Trophoblast cell (in vitro differentiated cells and primary cell): ENCODE data around the gene LUM.

Source experiments
- DNase-seq, 2 donors: peaks; one replicate each; pipeline ENCODE4 v3.0.0-alpha.2; 2016
- H2AFZ ChIP-seq: 2 replicates; pipeline ENCODE4 v1.6.1; 2013; ENCODE audit warnings: low read length, moderate library complexity, mild to moderate bottlenecking; ENCODE audit not compliant: insufficient read depth, poor library complexity
- H2AK5ac ChIP-seq: 2 replicates; pipeline ENCODE4 v1.6.1; 2013; ENCODE audit warnings: mild to moderate bottlenecking, low read length
- H2BK120ac ChIP-seq: 2 replicates; pipeline ENCODE4 v1.6.1; 2013; ENCODE audit warnings: low read length, mild to moderate bottlenecking, moderate library complexity; ENCODE audit not compliant: insufficient read depth, poor library complexity
- H2BK12ac ChIP-seq: 2 replicates; pipeline ENCODE4 v1.6.1; 2013; ENCODE audit warnings: mild to moderate bottlenecking, low read length, moderate library complexity
- H2BK5ac ChIP-seq: 2 replicates; pipeline ENCODE4 v1.6.1; 2013; ENCODE audit warnings: low read length, low read depth, moderate library complexity, mild to moderate bottlenecking; ENCODE audit not compliant: poor library complexity
- H3K14ac ChIP-seq: 2 replicates; pipeline ENCODE4 v1.6.1; 2013; ENCODE audit warnings: mild to moderate bottlenecking, low read length
- H3K18ac ChIP-seq: 2 replicates; pipeline ENCODE4 v1.6.1; 2013; ENCODE audit warnings: mild to moderate bottlenecking, low read length
- H3K23ac ChIP-seq: 2 replicates; pipeline ENCODE4 v1.6.1; 2013; ENCODE audit warnings: low read length
- H3K27ac ChIP-seq: 2 replicates; pipeline ENCODE4 v1.5.1; 2013; ENCODE audit warnings: low read depth, mild to moderate bottlenecking, inconsistent platforms, low read length, moderate library complexity
- H3K27me3 ChIP-seq: 2 replicates; pipeline ENCODE4 v1.6.1; 2013; ENCODE audit warnings: inconsistent platforms, mild to moderate bottlenecking, low read length, moderate library complexity; ENCODE audit not compliant: insufficient read depth
- H3K36me3 ChIP-seq, 2 experiments: 1 replicate in 1 of 2; 2 replicates in 1 of 2; pipeline ENCODE4 v1.6.1; 2013; ENCODE audit warnings: low read length in 2 of 2, mild to moderate bottlenecking in 2 of 2, moderate library complexity in 1 of 2; ENCODE audit not compliant: insufficient read depth in 2 of 2, control insufficient read depth in 1 of 2
- H3K4ac ChIP-seq: 2 replicates; pipeline ENCODE4 v1.6.1; 2013; ENCODE audit warnings: low read depth, mild to moderate bottlenecking, low read length, moderate library complexity
- H3K4me1 ChIP-seq, 2 experiments: 1 replicate in 1 of 2; 2 replicates in 1 of 2; pipeline ENCODE4 v1.6.1; 2013; ENCODE audit warnings: low read length in 2 of 2, mild to moderate bottlenecking in 2 of 2, moderate library complexity in 1 of 2; ENCODE audit not compliant: insufficient read depth in 2 of 2, control insufficient read depth in 1 of 2
- H3K4me2 ChIP-seq: 2 replicates; pipeline ENCODE4 v1.6.1; 2013; ENCODE audit warnings: inconsistent platforms, mild to moderate bottlenecking, low read length, moderate library complexity
- H3K4me3 ChIP-seq: 2 replicates; pipeline ENCODE4 v1.5.1; 2013; ENCODE audit warnings: mild to moderate bottlenecking, low read depth, low read length, inconsistent platforms
- H3K79me1 ChIP-seq: one replicate; pipeline ENCODE4 v1.6.1; 2013; ENCODE audit warnings: low read length
- H3K79me2 ChIP-seq: 2 replicates; pipeline ENCODE4 v1.6.1; 2013; ENCODE audit warnings: low read length, mild to moderate bottlenecking; ENCODE audit not compliant: control insufficient read depth, insufficient read depth, poor library complexity
- H3K9ac ChIP-seq: 2 replicates; pipeline ENCODE4 v1.6.1; 2013; ENCODE audit warnings: mild to moderate bottlenecking, low read length
- H3K9me3 ChIP-seq: 2 replicates; pipeline ENCODE4 v1.6.1; 2013; ENCODE audit warnings: low read depth, mild to moderate bottlenecking, control low read depth, inconsistent platforms, low read length; ENCODE audit not compliant: insufficient read depth
- H4K12ac ChIP-seq: 2 replicates; pipeline ENCODE4 v1.6.1; 2013; ENCODE audit warnings: low read depth, mild to moderate bottlenecking, low read length, moderate library complexity
- H4K8ac ChIP-seq: 2 replicates; pipeline ENCODE4 v1.6.1; 2013; ENCODE audit warnings: low read depth, mild to moderate bottlenecking, low read length, moderate library complexity
- H4K91ac ChIP-seq: one replicate; pipeline ENCODE4 v1.6.1; 2013; ENCODE audit warnings: low read depth, mild to moderate bottlenecking, low read length, moderate library complexity
- WGBS: extraction: QIAGEN DNeasy Blood & Tissue Kit; methylation state at CpG from one replicate; pipeline ENCODE4 v1.1.7; 2013; ENCODE audit warnings: missing lambda C conversion rate; ENCODE audit not compliant: insufficient read length, insufficient coverage; ENCODE audit errors: extremely low coverage; 5-methylcytosine and 5-hydroxymethylcytosine counted together

The LUM gene

GRCh38 chr12:91105807-91106206, 5.5 kb downstream of the LUM start:
- WGBS, result no CpG with 5 or more reads among the region's 5 CpGs
- H2AK5ac ChIP-seq, result no peak overlapping the region
- H3K27ac ChIP-seq, result peak overlapping the region; percentile 33
- H3K79me1 ChIP-seq, result peaks cover 10% of the 10 kb centered on the region
- peak overlapping the region; percentile 4 for H3K4me2 ChIP-seq
- H3K4me3 ChIP-seq, result no peak overlapping the region
- H4K12ac ChIP-seq, result no peak overlapping the region
- H2BK120ac ChIP-seq, result no peak overlapping the region
- no peak overlapping the region for H2BK12ac ChIP-seq
- H3K18ac ChIP-seq, result no peak overlapping the region
- H3K4ac ChIP-seq, result peak overlapping the region; percentile 33
- no peak overlapping the region for H3K9ac ChIP-seq
- H2AFZ ChIP-seq, result no peak overlapping the region
- H2BK5ac ChIP-seq, result no peak overlapping the region
- H3K14ac ChIP-seq, result no peak overlapping the region
- no peak overlapping the region for H4K8ac ChIP-seq
- no peaks in the 10 kb centered on the region for H3K9me3 ChIP-seq
- H4K91ac ChIP-seq, result no peak overlapping the region
- H3K27me3 ChIP-seq, result no peaks in the 10 kb centered on the region
- peaks cover 4% of the 10 kb centered on the region for H3K79me2 ChIP-seq
- no peak overlapping the region for H3K23ac ChIP-seq
- DNase-seq, result no peak
- H3K36me3 ChIP-seq, result peaks cover 7 to 11% of the 10 kb centered on the region in 2 experiments
- H3K4me1 ChIP-seq, result peaks cover 3 to 12% of the 10 kb centered on the region in 2 experiments

- H3K23ac ChIP-seq, result no peak overlapping the region
These were observed 6.4 kb downstream of the LUM start for GRCh38 chr12:91104812-91105466.

GRCh38 chr12:91103624-91104023, 7.7 kb downstream of the LUM start:
- H3K27me3 ChIP-seq, result no peaks in the 10 kb centered on the region
- H3K4me3 ChIP-seq, result no peak overlapping the region
- peaks cover 8% of the 10 kb centered on the region for H3K79me1 ChIP-seq
- H3K4me2 ChIP-seq, result no peak overlapping the region
- H3K36me3 ChIP-seq, result peaks cover 7 to 11% of the 10 kb centered on the region in 2 experiments
- H2AFZ ChIP-seq, result no peak overlapping the region
- H2BK5ac ChIP-seq, result no peak overlapping the region
- H3K9ac ChIP-seq, result no peak overlapping the region
- no peak overlapping the region for H3K18ac ChIP-seq
- peaks cover 3 to 11% of the 10 kb centered on the region in 2 experiments for H3K4me1 ChIP-seq
- H3K9me3 ChIP-seq, result no peaks in the 10 kb centered on the region
- peaks cover 4% of the 10 kb centered on the region for H3K79me2 ChIP-seq
- H2BK120ac ChIP-seq, result no peak overlapping the region
- no peak for DNase-seq
- no peak overlapping the region for H3K27ac ChIP-seq
- H4K8ac ChIP-seq, result no peak overlapping the region
- H2BK12ac ChIP-seq, result no peak overlapping the region
- no peak overlapping the region for H2AK5ac ChIP-seq
- no peak overlapping the region for H3K4ac ChIP-seq
- H4K91ac ChIP-seq, result no peak overlapping the region
- WGBS, result no CpG with 5 or more reads among the region's 1 CpG
- no peak overlapping the region for H4K12ac ChIP-seq
- H3K14ac ChIP-seq, result no peak overlapping the region
- H3K23ac ChIP-seq, result no peak overlapping the region

More at GRCh38 chr12:91104812-91105466, 6.4 kb downstream of the LUM start:
- peaks cover 4% of the 10 kb centered on the region for H3K79me2 ChIP-seq
- no peak overlapping the region for H3K9ac ChIP-seq
- H3K79me1 ChIP-seq, result peaks cover 10% of the 10 kb centered on the region
- no peaks in the 10 kb centered on the region for H3K27me3 ChIP-seq
- DNase-seq, result no peak
- no peak overlapping the region for H2BK5ac ChIP-seq
- WGBS, result no CpG with 5 or more reads among the region's 1 CpG
- no peak overlapping the region for H4K91ac ChIP-seq
- H3K4me1 ChIP-seq, result peaks cover 3 to 12% of the 10 kb centered on the region in 2 experiments
- no peak overlapping the region for H3K4me2 ChIP-seq
- H2BK12ac ChIP-seq, result no peak overlapping the region
- no peak overlapping the region for H3K27ac ChIP-seq
- no peak overlapping the region for H2AFZ ChIP-seq
- H3K14ac ChIP-seq, result no peak overlapping the region
- H3K36me3 ChIP-seq, result peaks cover 7 to 11% of the 10 kb centered on the region in 2 experiments
- no peak overlapping the region for H4K12ac ChIP-seq
- H3K4ac ChIP-seq, result no peak overlapping the region
- H3K18ac ChIP-seq, result no peak overlapping the region
- H4K8ac ChIP-seq, result no peak overlapping the region
- no peak overlapping the region for H2BK120ac ChIP-seq
- H3K4me3 ChIP-seq, result no peak overlapping the region
- H2AK5ac ChIP-seq, result no peak overlapping the region
- H3K9me3 ChIP-seq, result no peaks in the 10 kb centered on the region

- Histone ChIP-seq H3K14ac (no peak overlapping the region), H2BK120ac (no peak overlapping the region), H3K79me1 (peaks cover 7% of the 10 kb centered on the region), H3K9ac (no peak overlapping the region), H3K4me3 (no peak overlapping the region), H2AFZ (no peak overlapping the region), H3K27me3 (no peaks in the 10 kb centered on the region), H2AK5ac (no peak overlapping the region), H3K18ac (no peak overlapping the region), H3K4ac (no peak overlapping the region), H3K4me2 (no peak overlapping the region), H3K23ac (no peak overlapping the region), H3K36me3 (peaks cover 7 to 11% of the 10 kb centered on the region in 2 experiments), H3K27ac (no peak overlapping the region), H3K79me2 (peaks cover 4% of the 10 kb centered on the region), H2BK12ac (no peak overlapping the region), H4K8ac (no peak overlapping the region), H4K12ac (no peak overlapping the region), H2BK5ac (no peak overlapping the region), H3K9me3 (no peaks in the 10 kb centered on the region), H3K4me1 (peaks cover 3 to 10% of the 10 kb centered on the region in 2 experiments), H4K91ac (no peak overlapping the region)
- DNase-seq, result peak; percentile 17 to 81
These were observed 8.2 kb downstream of the LUM start for GRCh38 chr12:91103101-91103500.
